HG03135 (cell line): ENCODE measurements around the gene CBX3.
"Not testable (repeated sequence)": the region's sequence is repeated elsewhere in the genome, so short reads cannot be mapped to it uniquely, and the experiment has no call there.

Experiments
- ATAC-seq: cut with Tn5 transposase; IDR thresholded peaks from one replicate; pipeline ENCODE4 v1.9.1; 2021; ENCODE audit warnings: mild to moderate bottlenecking, moderate library complexity; ENCODE audit not compliant: unreplicated experiment

The CBX3 gene

GRCh38 chr7:26169271-26169670, 32.3 kb upstream of the CBX3 start:
- ATAC-seq = no peak

- no peak for ATAC-seq
Measured at GRCh38 chr7:26170663-26171062, 30.9 kb upstream of the CBX3 start.

- no peak for ATAC-seq
Measured at GRCh38 chr7:26171601-26172000, 29.9 kb upstream of the CBX3 start.

GRCh38 chr7:26172048-26172447, 29.5 kb upstream of the CBX3 start:
- no peak for ATAC-seq

DNA sequence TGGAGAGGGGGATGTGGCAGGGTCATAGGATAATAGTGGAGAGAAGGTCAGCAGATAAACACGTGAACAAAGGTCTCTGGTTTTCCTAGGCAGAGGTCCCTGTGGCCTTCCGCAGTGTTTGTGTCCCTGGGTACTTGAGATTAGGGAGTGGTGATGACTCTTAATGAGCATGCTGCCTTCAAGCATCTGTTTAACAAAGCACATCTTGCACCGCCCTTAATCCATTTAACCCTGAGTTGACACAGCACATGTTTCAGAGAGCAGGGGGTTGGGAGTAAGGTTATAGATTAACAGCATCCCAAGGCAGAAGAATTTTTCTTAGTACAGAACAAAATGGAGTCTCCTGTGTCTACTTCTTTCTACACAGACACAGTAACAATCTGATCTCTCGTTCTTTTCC, 25.6 kb upstream of the CBX3 start:
- ATAC-seq = not testable (repeated sequence)

DNA sequence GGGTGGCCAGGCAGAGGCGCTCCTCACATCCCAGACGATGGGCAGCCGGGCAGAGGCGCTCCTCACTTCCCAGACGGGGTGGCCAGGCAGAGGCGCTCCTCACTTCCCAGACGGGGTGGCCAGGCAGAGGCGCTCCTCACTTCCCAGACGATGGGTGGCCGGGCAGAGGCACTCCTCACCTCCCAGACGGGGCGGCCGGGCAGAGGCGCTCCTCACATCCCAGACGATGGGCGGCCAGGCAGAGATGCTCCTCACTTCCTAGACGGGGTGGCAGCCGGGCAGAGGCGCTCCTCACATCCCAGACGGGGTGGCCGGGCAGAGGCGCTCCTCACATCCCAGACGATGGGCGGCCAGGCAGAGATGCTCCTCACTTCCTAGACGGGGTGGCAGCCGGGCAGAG, 24.8 kb upstream of the CBX3 start:
- not testable (repeated sequence) for ATAC-seq

DNA sequence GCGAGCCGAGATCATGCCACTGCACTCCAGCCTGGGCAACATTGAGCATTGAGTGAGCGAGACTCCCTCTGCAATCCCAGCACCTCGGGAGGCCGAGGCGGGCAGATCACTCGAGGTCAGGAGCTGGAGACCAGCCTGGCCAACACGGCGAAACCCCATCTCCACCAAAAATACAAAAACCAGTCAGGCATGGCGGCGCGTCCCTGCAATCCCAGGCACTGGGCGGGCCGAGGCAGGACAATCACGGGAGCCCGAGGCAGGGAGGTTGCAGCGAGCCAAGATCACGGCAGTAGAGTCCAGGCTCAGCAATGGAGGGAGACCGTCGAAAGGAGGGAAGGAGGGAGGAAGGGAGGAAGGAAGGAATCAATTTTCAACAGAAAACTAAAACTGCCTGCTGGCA, 24.3 kb upstream of the CBX3 start:
- not testable (repeated sequence) for ATAC-seq

- no peak for ATAC-seq
Measured at GRCh38 chr7:26178272-26178960, 23.1 kb upstream of the CBX3 start.

GRCh38 chr7:26179422-26179821, 22.1 kb upstream of the CBX3 start:
- ATAC-seq = no peak

- no peak for ATAC-seq
Measured at GRCh38 chr7:26179826-26180497, 21.6 kb upstream of the CBX3 start.

GRCh38 chr7:26180792-26181198, 20.8 kb upstream of the CBX3 start:
- no peak for ATAC-seq

- ATAC-seq = no peak
Measured at GRCh38 chr7:26181474-26182227, 19.9 kb upstream of the CBX3 start.

- no peak for ATAC-seq
Measured at GRCh38 chr7:26182283-26182682, 19.3 kb upstream of the CBX3 start.

DNA sequence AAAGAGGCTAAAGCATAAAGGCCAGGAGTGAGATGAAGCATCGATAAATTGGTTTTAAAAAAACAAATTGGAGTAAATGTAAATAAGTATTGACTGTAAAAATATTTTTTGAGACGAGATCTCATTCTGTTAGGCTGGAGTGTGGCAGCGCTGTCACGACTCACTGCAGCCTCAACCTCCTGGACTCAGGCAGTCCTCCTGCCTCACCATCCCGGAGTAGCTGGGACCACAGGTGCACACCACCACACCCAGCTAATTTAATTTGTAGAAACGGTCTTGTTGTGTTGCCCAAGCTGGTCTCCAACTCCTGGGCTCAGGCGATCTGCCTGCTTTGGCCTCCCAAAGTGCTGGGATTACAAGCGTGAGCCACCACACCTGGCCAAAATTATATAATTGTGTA, 18.8 kb upstream of the CBX3 start:
- ATAC-seq = no peak

DNA sequence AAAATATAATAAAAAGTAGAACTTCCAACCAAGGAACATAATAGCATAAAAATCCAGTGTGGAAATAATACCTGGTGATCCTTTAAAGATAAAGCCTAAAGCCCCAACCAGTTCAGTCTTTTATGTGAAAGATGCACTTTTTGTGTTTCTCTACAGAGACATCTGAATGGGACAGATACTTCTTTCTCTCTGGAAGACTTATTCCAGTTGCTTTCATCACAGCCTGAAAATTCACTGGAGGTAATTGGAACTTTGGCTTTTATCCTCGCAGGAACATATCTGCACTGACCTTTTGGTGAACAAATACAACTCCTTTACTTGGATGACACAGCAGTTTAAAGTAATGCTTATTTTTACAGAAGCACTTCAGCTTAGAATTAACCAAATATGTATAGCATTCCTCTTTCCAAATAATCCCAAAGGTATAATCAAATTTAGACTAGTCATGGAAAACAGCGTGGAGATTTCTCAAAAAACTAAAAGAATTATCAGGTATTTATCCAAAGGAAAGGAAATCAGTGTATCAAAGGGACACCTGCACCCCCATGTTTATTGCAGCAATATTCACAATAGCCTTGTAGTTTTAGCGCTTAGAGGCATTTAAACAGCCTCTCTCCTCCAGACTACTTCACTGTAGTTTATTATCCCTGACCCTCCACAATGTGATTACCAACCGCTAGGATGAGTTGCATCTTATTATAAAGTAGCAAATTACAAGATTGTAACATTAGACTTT, 17.8 kb upstream of the CBX3 start:
- ATAC-seq = no peak

GRCh38 chr7:26184281-26185101, 17.1 kb upstream of the CBX3 start:
- not testable (repeated sequence) for ATAC-seq

GRCh38 chr7:26185131-26185843, 16.3 kb upstream of the CBX3 start:
- ATAC-seq = no peak

GRCh38 chr7:26185844-26186180, 15.7 kb upstream of the CBX3 start:
- ATAC-seq = no peak

GRCh38 chr7:26186364-26187311, 14.9 kb upstream of the CBX3 start:
- ATAC-seq = no peak
